GM10266 (cell line): Measurements from ENCODE around the gene YY1.
A peak's percentile ranks its signal among the peaks of the same experiment; 100 is the strongest.
"Not testable (repeated sequence)": the region's sequence is repeated elsewhere in the genome, so short reads cannot be mapped to it uniquely, and the experiment has no call there.

ENCODE experiments used
- DNase-seq: peaks from one replicate; pipeline ENCODE4 v3.0.0; 2012; ENCODE audit errors: extremely low spot score
- CTCF ChIP-seq: IDR thresholded peaks from 2 replicates; pipeline ENCODE4 v1.5.1; 2012; ENCODE audit warnings: mild to moderate bottlenecking, low read depth; ENCODE audit not compliant: control insufficient read depth, insufficient read depth; ENCODE audit errors: missing control alignments

The YY1 gene

GRCh38 chr14:100275214-100275613 is 36.3 kb downstream of the YY1 start:
- no peak for TF ChIP-seq CTCF
- no peak for DNase-seq

GRCh38 chr14:100278702-100279101 is 39.8 kb downstream of the YY1 start:
- no peak for TF ChIP-seq CTCF
- DNase-seq, result peak; percentile 50

- no peak for TF ChIP-seq CTCF
- no peak for DNase-seq
Observed at GRCh38 chr14:100279133-100279532, 40.2 kb downstream of the YY1 start.

GRCh38 chr14:100279563-100279962 is 40.6 kb downstream of the YY1 start:
- no peak for DNase-seq

GRCh38 chr14:100281286-100282082 is 42.5 kb downstream of the YY1 start:
- no peak for TF ChIP-seq CTCF
- DNase-seq, result no peak

More at GRCh38 chr14:100279563-100279962, 40.6 kb downstream of the YY1 start:
- no peak for TF ChIP-seq CTCF

GRCh38 chr14:100282083-100282350 is 43.1 kb downstream of the YY1 start:
- no peak for DNase-seq
- no peak for TF ChIP-seq CTCF

GRCh38 chr14:100282766-100283419 is 43.9 kb downstream of the YY1 start:
- no peak for DNase-seq
- no peak for TF ChIP-seq CTCF

- not testable (repeated sequence) for DNase-seq
Observed at GRCh38 chr14:100283436-100283835, 44.5 kb downstream of the YY1 start.
